CD4-positive, alpha-beta T cell treated with Interleukin-10 for 1 hour (primary cell): Measurements from ENCODE around the gene TES.
A peak's percentile ranks its signal among the peaks of the same experiment; 100 is the strongest.

Source experiments
- DNase-seq: peaks from one replicate; pipeline ENCODE4 v3.0.0-alpha.2; 2020

The TES gene

GRCh38 chr7:116195451-116195850 lies 14.9 kb upstream of the TES start:
- DNase-seq: no peak

- DNase-seq: no peak
Measured at GRCh38 chr7:116196947-116197346, 13.4 kb upstream of the TES start.

GRCh38 chr7:116197360-116197759 lies 13.0 kb upstream of the TES start:
- DNase-seq: no peak

GRCh38 chr7:116198748-116199410 lies 11.5 kb upstream of the TES start:
- no peak for DNase-seq

GRCh38 chr7:116200963-116201362 lies 9.4 kb upstream of the TES start:
- no peak for DNase-seq

- DNase-seq: no peak
Measured at GRCh38 chr7:116206141-116206540, 4.2 kb upstream of the TES start.

GRCh38 chr7:116208919-116209318 lies 1.4 kb upstream of the TES start:
- no peak for DNase-seq

GRCh38 chr7:116209561-116210070 lies 723 bp upstream of the TES start:
- DNase-seq: no peak

GRCh38 chr7:116211006-116211912 lies 920 bp downstream of the TES start:
- DNase-seq: peak; percentile 86

- DNase-seq: no peak
Measured at GRCh38 chr7:116211913-116212596, 1.7 kb downstream of the TES start.

- no peak for DNase-seq
Measured at GRCh38 chr7:116212869-116213268, 2.5 kb downstream of the TES start.

GRCh38 chr7:116213361-116214130 lies 3.2 kb downstream of the TES start:
- DNase-seq: no peak

GRCh38 chr7:116214921-116215320 lies 4.6 kb downstream of the TES start:
- DNase-seq: no peak

GRCh38 chr7:116215551-116215950 lies 5.2 kb downstream of the TES start:
- DNase-seq: no peak

- DNase-seq: peak; percentile 31
Measured at GRCh38 chr7:116216956-116217571, 6.7 kb downstream of the TES start.

GRCh38 chr7:116218051-116218645 lies 7.8 kb downstream of the TES start:
- no peak for DNase-seq

- no peak for DNase-seq
Measured at GRCh38 chr7:116218747-116219146, 8.4 kb downstream of the TES start.

GRCh38 chr7:116219288-116219687 lies 8.9 kb downstream of the TES start:
- DNase-seq: no peak

GRCh38 chr7:116219834-116220233 lies 9.5 kb downstream of the TES start:
- no peak for DNase-seq

GRCh38 chr7:116222501-116222900 lies 12.2 kb downstream of the TES start:
- DNase-seq: no peak

- DNase-seq: no peak
Measured at GRCh38 chr7:116223588-116223987, 13.2 kb downstream of the TES start.
